ENCODE measurements around the gene EIF3L. TPM values are rescaled to one million over a fixed set of nuclear protein-coding genes. Genes with fewer than 3 reads are reported as not detected.

EIF3L gene
- total RNA-seq, 1 donor, result 457 TPM

DNA sequence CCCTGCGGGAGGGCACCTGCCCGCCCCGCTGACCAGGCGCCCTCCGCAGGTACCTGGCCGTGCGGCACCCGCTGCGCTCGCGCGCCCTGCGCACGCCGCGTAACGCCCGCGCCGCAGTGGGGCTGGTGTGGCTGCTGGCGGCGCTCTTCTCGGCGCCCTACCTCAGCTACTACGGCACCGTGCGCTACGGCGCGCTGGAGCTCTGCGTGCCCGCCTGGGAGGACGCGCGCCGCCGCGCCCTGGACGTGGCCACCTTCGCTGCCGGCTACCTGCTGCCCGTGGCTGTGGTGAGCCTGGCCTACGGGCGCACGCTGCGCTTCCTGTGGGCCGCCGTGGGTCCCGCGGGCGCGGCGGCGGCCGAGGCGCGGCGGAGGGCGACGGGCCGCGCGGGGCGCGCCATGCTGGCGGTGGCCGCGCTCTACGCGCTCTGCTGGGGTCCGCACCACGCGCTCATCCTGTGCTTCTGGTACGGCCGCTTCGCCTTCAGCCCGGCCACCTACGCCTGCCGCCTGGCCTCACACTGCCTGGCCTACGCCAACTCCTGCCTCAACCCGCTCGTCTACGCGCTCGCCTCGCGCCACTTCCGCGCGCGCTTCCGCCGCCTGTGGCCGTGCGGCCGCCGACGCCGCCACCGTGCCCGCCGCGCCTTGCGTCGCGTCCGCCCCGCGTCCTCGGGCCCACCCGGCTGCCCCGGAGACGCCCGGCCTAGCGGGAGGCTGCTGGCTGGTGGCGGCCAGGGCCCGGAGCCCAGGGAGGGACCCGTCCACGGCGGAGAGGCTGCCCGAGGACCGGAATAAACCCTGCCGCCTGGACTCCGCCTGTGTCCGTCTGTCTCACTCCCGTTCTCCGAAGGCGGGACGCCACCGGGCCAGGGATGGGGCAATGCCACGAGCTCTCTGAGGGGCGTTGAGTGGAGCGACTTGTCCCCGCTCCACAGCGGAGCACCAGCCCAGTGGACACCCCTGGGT lies 24.3 kb upstream of the EIF3L start:
- peak overlapping the region; percentile 33 for H3K4me3 ChIP-seq (ENCODE audit: low read depth, low read length)
- peak; percentile 9 for DNase-seq (ENCODE audit: low read depth)
- no peak for TF ChIP-seq CTCF (IDR thresholded peaks at IDR 0.05; ENCODE audit: insufficient read depth, low read length)

- DNase-seq (ENCODE audit: low read depth), result peak; percentile 64
- no peak overlapping the region for H3K4me3 ChIP-seq (ENCODE audit: low read depth, low read length)
- no peak for TF ChIP-seq CTCF (IDR thresholded peaks at IDR 0.05; ENCODE audit: insufficient read depth, low read length)
Observed at GRCh38 chr22:37827056-37827455, 22.2 kb upstream of the EIF3L start.

DNA sequence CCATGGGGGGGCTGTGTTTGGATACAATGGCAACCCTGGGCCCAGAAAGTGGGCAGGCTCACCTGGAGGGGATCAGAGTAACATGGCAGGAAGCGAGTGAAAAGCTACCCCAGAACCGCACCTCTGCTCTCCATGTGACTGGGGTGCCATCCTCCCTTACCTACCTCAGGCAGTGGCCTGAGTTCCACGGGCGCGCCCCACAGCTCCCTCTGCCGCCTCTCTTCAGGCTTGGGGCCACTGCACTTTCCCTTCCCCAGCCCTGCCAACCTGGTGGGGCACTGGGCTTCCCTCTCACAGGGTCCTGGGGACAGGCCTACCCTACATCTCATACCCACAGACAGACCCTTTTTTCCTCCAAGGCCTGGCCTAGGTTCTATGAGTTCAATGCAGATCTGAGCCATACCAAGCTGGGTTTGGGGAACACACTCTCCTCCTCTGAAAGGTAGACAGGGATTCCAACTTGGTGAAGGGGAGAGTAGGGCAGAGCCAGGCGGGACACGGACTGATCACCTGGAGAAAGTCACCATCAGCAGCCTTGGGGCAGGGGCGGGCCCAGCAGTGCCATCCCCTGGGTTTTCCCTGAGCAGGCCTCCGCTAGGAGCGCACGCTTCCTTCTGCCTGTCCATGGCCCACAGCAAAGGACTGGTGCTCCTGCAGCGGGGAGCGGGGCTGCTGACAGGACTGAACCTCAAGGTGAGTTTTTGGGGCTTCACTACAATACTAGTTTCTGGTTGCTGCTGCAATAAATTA lies 19.0 kb upstream of the EIF3L start:
- H3K4me3 ChIP-seq (ENCODE audit: low read depth, low read length), result no peak overlapping the region
- no peak for TF ChIP-seq CTCF (IDR thresholded peaks at IDR 0.05; ENCODE audit: insufficient read depth, low read length)
- DNase-seq (ENCODE audit: low read depth), result no peak

DNA sequence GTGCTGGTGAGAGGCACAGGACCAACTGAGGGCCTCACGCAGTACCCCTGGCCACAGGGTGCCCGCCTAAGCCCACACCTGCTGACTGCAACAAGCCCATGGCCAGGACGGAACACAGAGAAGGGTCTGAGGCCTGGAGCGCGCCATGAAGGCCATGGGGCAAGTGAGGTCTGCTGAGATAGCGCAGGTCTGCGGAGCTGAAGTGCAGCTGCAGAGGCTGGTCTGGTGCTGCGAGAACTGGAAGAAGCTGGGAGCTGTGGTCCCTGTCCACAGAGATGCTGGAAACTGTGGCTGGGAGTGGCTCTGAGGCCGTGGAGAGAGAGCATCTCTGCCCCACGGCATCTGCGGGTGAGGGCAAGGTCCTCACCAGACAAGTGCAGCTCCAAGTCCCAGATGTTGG lies 17.7 kb upstream of the EIF3L start:
- H3K4me3 ChIP-seq (ENCODE audit: low read depth, low read length), result no peak overlapping the region
- TF ChIP-seq CTCF (IDR thresholded peaks at IDR 0.05; ENCODE audit: insufficient read depth, low read length), result no peak
- DNase-seq (ENCODE audit: low read depth), result no peak

DNA sequence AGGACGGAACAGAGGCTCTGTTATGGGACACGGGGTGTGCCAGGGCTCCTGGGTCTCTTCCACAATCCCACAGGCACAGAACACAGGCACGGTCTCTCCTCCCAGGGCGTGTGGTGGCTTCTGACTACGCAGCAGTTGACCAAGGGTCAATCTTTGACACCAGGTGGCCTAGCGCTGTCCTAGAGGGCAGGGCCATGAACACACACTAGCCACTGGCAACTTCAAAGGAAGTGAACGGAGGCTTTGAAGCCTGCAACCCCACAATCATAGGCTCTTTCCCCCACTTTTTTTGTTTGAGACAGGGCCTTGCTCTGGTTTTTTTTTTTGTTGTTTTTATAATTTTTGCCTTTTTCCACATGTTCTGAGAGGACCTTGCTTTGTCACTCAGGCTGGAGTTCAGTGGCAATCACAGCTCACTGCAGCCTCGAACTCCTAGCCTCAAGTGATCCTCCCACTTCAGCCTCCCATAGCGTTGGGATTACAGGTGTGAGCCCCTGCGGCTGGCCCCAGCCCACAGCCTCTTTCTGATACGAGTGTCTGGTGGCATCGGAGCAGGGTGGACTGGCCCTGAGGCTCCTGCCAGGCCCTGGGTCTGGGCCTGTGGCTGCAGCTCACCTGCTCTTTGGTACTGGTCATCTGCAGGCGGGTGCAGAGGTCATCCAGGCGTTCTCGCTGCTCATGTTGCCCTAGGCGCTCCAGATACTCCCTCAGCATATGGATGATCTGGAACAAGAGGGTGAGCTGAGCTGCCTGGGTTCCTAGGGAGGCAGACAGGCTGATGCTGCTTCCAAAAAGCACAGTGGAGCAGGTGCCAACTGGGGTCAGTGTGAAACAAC lies 17.0 kb upstream of the EIF3L start:
- DNase-seq (ENCODE audit: low read depth), result no peak
- H3K4me3 ChIP-seq (ENCODE audit: low read depth, low read length), result no peak overlapping the region
- TF ChIP-seq CTCF (IDR thresholded peaks at IDR 0.05; ENCODE audit: insufficient read depth, low read length), result no peak

DNA sequence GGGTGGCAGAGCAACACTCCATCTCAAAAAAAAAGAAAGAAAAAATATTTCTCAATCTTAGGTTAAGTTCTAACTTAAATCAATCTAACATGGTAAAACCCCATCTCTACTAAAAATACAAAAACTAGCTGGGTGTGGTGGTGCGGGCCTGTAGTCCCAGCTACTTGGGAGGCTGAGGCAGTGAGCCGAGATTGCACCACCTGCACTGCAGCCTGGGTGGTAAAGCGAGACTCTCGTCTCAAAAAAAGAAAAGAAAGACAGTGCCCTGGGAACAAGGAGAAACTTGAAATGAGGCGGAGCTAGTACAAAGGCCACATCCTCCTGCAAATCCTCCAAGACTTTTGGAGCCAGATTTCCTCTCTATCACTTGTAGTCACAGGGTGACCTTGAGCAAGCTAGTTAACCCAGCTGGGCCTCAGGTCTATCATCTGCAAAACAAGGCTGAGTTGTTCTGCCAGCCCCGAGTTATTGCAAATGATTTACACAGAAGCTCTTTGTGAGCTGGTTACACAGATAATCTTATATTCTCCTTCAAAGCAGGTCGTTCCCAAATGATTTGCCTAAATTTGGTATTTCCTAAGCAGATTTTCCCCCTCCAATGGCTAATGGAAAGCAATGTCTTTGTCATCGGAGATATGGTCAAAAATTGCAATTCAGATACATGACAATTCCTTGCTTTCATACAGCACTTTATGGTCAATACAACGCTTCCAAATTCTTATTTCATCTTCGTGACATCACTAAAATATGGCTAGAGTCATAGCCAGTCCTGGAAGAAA lies 7.0 kb upstream of the EIF3L start:
- DNase-seq (ENCODE audit: low read depth), result no peak
- H3K4me3 ChIP-seq (ENCODE audit: low read depth, low read length), result peak overlapping the region; percentile 79
- TF ChIP-seq CTCF (IDR thresholded peaks at IDR 0.05; ENCODE audit: insufficient read depth, low read length), result no peak

All from fibroblast of the aortic adventitia (primary cell).